ENCODE measurements around the gene FMN2. TPM values are rescaled to one million over a fixed set of nuclear protein-coding genes. Genes with fewer than 3 reads are reported as not detected.

FMN2 gene
- total RNA-seq, 4 donors from 2014 or later: 0.75 to 1.8 (median 1.2) TPM

GRCh38 chr1:240467895-240468294 lies 376.2 kb downstream of the FMN2 start:
- no peak for TF ChIP-seq CTCF (IDR thresholded peaks at IDR 0.05; ENCODE audit: low read depth)

GRCh38 chr1:240468656-240469055 lies 377.0 kb downstream of the FMN2 start:
- TF ChIP-seq CTCF (IDR thresholded peaks at IDR 0.05; ENCODE audit: low read depth): no peak

GRCh38 chr1:240474133-240474614 lies 382.5 kb downstream of the FMN2 start:
- TF ChIP-seq CTCF (IDR thresholded peaks at IDR 0.05; ENCODE audit: low read depth): no peak

GRCh38 chr1:240475832-240476231 lies 384.1 kb downstream of the FMN2 start:
- TF ChIP-seq CTCF (IDR thresholded peaks at IDR 0.05; ENCODE audit: low read depth): no peak

GRCh38 chr1:240478536-240478935 lies 386.9 kb downstream of the FMN2 start:
- TF ChIP-seq CTCF (IDR thresholded peaks at IDR 0.05; ENCODE audit: low read depth): no peak

GRCh38 chr1:240484804-240485443 lies 393.2 kb downstream of the FMN2 start:
- no peak for TF ChIP-seq CTCF (IDR thresholded peaks at IDR 0.05; ENCODE audit: low read depth)

GRCh38 chr1:240486611-240487010 lies 394.9 kb downstream of the FMN2 start:
- TF ChIP-seq CTCF (IDR thresholded peaks at IDR 0.05; ENCODE audit: low read depth): no peak

Measured in subcutaneous adipose tissue (tissue), 4 donors.